ENCODE results near the gene DNAH12. TPM values are rescaled to one million over a fixed set of nuclear protein-coding genes. Genes with fewer than 3 reads are reported as not detected.

Gene DNAH12
- total RNA-seq, 1 donor from 2014 or later = 0.02 TPM

DNA sequence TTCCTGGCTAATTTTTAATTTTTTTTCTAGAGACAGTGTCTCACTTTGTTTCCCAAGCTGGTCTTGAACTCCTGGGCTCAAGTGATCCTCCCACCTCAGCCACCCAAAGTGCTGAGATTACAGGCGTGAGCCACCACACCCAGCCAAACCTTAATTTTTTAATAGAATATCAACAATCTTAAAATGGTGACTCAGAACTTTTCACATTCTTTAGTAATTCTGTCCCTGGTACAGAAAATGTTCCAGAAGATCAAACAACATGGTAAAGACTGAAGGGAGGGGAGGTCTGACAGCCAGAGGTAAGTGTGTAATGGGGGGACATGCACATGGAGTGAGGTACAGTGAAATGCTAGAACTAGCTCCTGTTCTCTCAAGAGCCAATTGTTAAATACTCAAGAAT is 38.2 kb downstream of the DNAH12 start:
- Histone ChIP-seq H3K79me2 (ENCODE audit: low read depth) (no peaks in the 10 kb centered on the region), H3K27ac (no peak overlapping the region), H3K4me1 (no peaks in the 10 kb centered on the region), H4K20me1 (ENCODE audit: low read depth) (no peaks in the 10 kb centered on the region), H3K36me3 (no peaks in the 10 kb centered on the region), H3F3A (ENCODE audit: low read depth) (no peaks in the 10 kb centered on the region), H3K9me3 (ENCODE audit: low read depth) (no peaks in the 10 kb centered on the region), H3K9ac (no peak overlapping the region), H3K4me2 (no peak overlapping the region), H3K27me3 (no peaks in the 10 kb centered on the region), H3K4me3 (no peak overlapping the region), H2AFZ (replicated peaks) (no peak overlapping the region)
- Mint-ChIP-seq H3K9me3 (no peaks in the 10 kb centered on the region), H3K36me3 (no peaks in the 10 kb centered on the region), H3K27ac (no peak overlapping the region), H3K4me3 (no peak overlapping the region), H3K27me3 (ENCODE audit: insufficient read depth, low read depth) (peaks cover 2% of the 10 kb centered on the region), H3K4me1 (no peaks in the 10 kb centered on the region)
- TF ChIP-seq, protein P1, sequence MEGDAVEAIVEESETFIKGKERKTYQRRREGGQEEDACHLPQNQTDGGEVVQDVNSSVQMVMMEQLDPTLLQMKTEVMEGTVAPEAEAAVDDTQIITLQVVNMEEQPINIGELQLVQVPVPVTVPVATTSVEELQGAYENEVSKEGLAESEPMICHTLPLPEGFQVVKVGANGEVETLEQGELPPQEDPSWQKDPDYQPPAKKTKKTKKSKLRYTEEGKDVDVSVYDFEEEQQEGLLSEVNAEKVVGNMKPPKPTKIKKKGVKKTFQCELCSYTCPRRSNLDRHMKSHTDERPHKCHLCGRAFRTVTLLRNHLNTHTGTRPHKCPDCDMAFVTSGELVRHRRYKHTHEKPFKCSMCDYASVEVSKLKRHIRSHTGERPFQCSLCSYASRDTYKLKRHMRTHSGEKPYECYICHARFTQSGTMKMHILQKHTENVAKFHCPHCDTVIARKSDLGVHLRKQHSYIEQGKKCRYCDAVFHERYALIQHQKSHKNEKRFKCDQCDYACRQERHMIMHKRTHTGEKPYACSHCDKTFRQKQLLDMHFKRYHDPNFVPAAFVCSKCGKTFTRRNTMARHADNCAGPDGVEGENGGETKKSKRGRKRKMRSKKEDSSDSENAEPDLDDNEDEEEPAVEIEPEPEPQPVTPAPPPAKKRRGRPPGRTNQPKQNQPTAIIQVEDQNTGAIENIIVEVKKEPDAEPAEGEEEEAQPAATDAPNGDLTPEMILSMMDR (IDR thresholded peaks at IDR 0.05) = no peak
- TF ChIP-seq EZH2phosphoT487 (IDR thresholded peaks at IDR 0.05) (no peak), EZH2 (IDR thresholded peaks at IDR 0.05) (no peak)
- DNase-seq (ENCODE audit: low spot score) = no peak

DNA sequence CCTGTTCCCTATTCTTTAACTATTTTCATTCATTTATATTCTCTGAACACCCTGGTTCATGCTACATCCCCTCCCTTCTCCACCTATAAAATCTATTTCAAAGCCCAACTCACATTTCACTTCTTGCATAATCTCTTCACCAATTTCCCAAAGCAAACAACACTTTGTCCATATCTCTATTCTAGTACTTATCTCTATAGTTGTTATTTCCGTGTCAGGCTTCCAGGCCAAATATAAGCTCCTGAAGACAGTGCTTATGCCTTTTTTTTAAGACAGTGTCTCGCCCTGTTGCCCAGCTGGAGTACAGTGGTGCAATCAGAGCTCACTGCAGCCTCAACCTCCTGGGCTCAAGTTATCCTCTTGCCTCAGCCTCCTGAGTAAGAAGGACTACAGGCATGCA is 43.6 kb downstream of the DNAH12 start:
- no peak overlapping the region for H3K4me3 Mint-ChIP-seq

DNA sequence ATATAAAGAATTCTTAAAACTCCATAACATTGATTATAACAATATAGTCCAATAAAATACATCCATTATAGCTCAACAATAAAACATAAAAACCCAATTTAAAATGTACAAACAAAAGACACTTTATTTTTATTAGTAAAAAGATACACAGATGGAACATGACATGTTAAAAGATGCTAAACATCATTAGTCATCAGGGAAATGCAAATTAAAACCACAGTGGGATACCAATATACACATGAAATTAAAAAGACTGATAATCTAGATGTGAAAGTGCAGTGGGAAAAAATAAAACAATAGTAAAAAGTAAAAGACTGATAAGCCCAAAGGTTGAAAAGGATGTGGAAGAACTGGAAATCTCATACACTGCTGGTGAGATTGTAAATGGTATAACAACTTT is 46.2 kb downstream of the DNAH12 start:
- no peaks in the 10 kb centered on the region for H3K27me3 ChIP-seq
- H3K36me3 Mint-ChIP-seq = no peaks in the 10 kb centered on the region
- H3K4me3 Mint-ChIP-seq = no peak overlapping the region
- H3K79me2 ChIP-seq (ENCODE audit: low read depth) = no peaks in the 10 kb centered on the region
- H3F3A ChIP-seq (ENCODE audit: low read depth) = no peaks in the 10 kb centered on the region
- H3K36me3 ChIP-seq = no peaks in the 10 kb centered on the region
- no peaks in the 10 kb centered on the region for H3K9me3 Mint-ChIP-seq
- no peak overlapping the region for H3K9ac ChIP-seq
- H4K20me1 ChIP-seq (ENCODE audit: low read depth) = no peaks in the 10 kb centered on the region
- H3K4me2 ChIP-seq = no peak overlapping the region
- H3K27ac Mint-ChIP-seq = no peak overlapping the region
- TF ChIP-seq EZH2 (IDR thresholded peaks at IDR 0.05) (no peak), EZH2phosphoT487 (IDR thresholded peaks at IDR 0.05) (no peak)
- TF ChIP-seq, protein P1 (IDR thresholded peaks at IDR 0.05) = no peak
- H3K4me1 ChIP-seq = no peaks in the 10 kb centered on the region
- no peak overlapping the region for H3K27ac ChIP-seq
- no peak for DNase-seq (ENCODE audit: low spot score)
- H3K9me3 ChIP-seq (ENCODE audit: low read depth) = no peaks in the 10 kb centered on the region
- no peak overlapping the region for H2AFZ ChIP-seq (replicated peaks)
- H3K4me3 ChIP-seq = no peak overlapping the region
- H3K4me1 Mint-ChIP-seq = no peaks in the 10 kb centered on the region
- peaks cover 4% of the 10 kb centered on the region for H3K27me3 Mint-ChIP-seq (ENCODE audit: insufficient read depth, low read depth)

More for the DNA sequence above, 43.6 kb downstream of the DNAH12 start:
- DNase-seq (ENCODE audit: low spot score) = no peak
- H3K4me1 ChIP-seq = no peaks in the 10 kb centered on the region
- Mint-ChIP-seq H3K27ac (no peak overlapping the region), H3K36me3 (no peaks in the 10 kb centered on the region), H3K4me1 (no peaks in the 10 kb centered on the region), H3K9me3 (no peaks in the 10 kb centered on the region), H3K27me3 (ENCODE audit: insufficient read depth, low read depth) (peaks cover 4% of the 10 kb centered on the region)
- H4K20me1 ChIP-seq (ENCODE audit: low read depth) = no peaks in the 10 kb centered on the region
- H3K4me2 ChIP-seq = no peak overlapping the region
- no peaks in the 10 kb centered on the region for H3K79me2 ChIP-seq (ENCODE audit: low read depth)
- TF ChIP-seq EZH2 (IDR thresholded peaks at IDR 0.05) (no peak), EZH2phosphoT487 (IDR thresholded peaks at IDR 0.05) (no peak)
- TF ChIP-seq, protein P1 (IDR thresholded peaks at IDR 0.05) = no peak
- no peaks in the 10 kb centered on the region for H3F3A ChIP-seq (ENCODE audit: low read depth)
- no peaks in the 10 kb centered on the region for H3K9me3 ChIP-seq (ENCODE audit: low read depth)
- no peak overlapping the region for H3K27ac ChIP-seq
- H3K36me3 ChIP-seq = no peaks in the 10 kb centered on the region
- H3K9ac ChIP-seq = no peak overlapping the region
- no peaks in the 10 kb centered on the region for H3K27me3 ChIP-seq
- no peak overlapping the region for H3K4me3 ChIP-seq
- H2AFZ ChIP-seq (replicated peaks) = no peak overlapping the region

Data from neural progenitor cell (in vitro differentiated cells).